ENCODE measurements around the gene HCAR3. TPM values are rescaled to one million over a fixed set of nuclear protein-coding genes. Genes with fewer than 3 reads are reported as not detected.

Gene HCAR3
- total RNA-seq, 1 experiment from 2014 or later = not detected

- Mint-ChIP-seq H3K27me3 (ENCODE audit: low read depth) (no peaks in the 10 kb centered on the region), H3K9me3 (no peaks in the 10 kb centered on the region), H3K36me3 (no peaks in the 10 kb centered on the region), H3K27ac (no peak overlapping the region; the same call in 1 of the 2 replicates), H3K4me3 (no peak overlapping the region), H3K4me1 (peaks cover 11% of the 10 kb centered on the region)
- no peak for ATAC-seq
- ChIA-PET CTCF (interaction anchor here (1.1 kb wide), 1 partner anchor 704 kb away, joined by 3 read pairs; no protein-coding TSS in a partner anchor), POLR2A (no interaction called here)
- TF ChIP-seq HMGA2 (CRISPR knock-in tag; IDR thresholded peaks at IDR 0.05) (no peak), ATF1 (CRISPR knock-in tag; IDR thresholded peaks at IDR 0.05) (no peak), ELF4 (CRISPR knock-in tag; IDR thresholded peaks at IDR 0.05; ENCODE audit: low read depth) (no peak), USF2 (CRISPR knock-in tag; IDR thresholded peaks at IDR 0.05) (no peak), ZNF396 (CRISPR knock-in tag; IDR thresholded peaks at IDR 0.05; ENCODE audit: borderline replicate concordance) (no peak), ERG (CRISPR knock-in tag; IDR thresholded peaks at IDR 0.05) (no peak), E2F4 (CRISPR knock-in tag; IDR thresholded peaks at IDR 0.05; ENCODE audit: borderline replicate concordance, low read depth) (no peak), MAX (CRISPR knock-in tag; IDR thresholded peaks at IDR 0.05) (no peak), GABPB1 (CRISPR knock-in tag; IDR thresholded peaks at IDR 0.05) (no peak)
- TF ChIP-seq, protein P1, sequence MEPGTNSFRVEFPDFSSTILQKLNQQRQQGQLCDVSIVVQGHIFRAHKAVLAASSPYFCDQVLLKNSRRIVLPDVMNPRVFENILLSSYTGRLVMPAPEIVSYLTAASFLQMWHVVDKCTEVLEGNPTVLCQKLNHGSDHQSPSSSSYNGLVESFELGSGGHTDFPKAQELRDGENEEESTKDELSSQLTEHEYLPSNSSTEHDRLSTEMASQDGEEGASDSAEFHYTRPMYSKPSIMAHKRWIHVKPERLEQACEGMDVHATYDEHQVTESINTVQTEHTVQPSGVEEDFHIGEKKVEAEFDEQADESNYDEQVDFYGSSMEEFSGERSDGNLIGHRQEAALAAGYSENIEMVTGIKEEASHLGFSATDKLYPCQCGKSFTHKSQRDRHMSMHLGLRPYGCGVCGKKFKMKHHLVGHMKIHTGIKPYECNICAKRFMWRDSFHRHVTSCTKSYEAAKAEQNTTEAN (CRISPR knock-in tag; IDR thresholded peaks at IDR 0.05) = no peak
- TF ChIP-seq, protein P2, sequence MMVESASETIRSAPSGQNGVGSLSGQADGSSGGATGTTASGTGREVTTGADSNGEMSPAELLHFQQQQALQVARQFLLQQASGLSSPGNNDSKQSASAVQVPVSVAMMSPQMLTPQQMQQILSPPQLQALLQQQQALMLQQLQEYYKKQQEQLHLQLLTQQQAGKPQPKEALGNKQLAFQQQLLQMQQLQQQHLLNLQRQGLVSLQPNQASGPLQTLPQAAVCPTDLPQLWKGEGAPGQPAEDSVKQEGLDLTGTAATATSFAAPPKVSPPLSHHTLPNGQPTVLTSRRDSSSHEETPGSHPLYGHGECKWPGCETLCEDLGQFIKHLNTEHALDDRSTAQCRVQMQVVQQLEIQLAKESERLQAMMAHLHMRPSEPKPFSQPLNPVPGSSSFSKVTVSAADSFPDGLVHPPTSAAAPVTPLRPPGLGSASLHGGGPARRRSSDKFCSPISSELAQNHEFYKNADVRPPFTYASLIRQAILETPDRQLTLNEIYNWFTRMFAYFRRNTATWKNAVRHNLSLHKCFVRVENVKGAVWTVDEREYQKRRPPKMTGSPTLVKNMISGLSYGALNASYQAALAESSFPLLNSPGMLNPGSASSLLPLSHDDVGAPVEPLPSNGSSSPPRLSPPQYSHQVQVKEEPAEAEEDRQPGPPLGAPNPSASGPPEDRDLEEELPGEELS (CRISPR knock-in tag; IDR thresholded peaks at IDR 0.05) = no peak
- TF ChIP-seq, protein P3, sequence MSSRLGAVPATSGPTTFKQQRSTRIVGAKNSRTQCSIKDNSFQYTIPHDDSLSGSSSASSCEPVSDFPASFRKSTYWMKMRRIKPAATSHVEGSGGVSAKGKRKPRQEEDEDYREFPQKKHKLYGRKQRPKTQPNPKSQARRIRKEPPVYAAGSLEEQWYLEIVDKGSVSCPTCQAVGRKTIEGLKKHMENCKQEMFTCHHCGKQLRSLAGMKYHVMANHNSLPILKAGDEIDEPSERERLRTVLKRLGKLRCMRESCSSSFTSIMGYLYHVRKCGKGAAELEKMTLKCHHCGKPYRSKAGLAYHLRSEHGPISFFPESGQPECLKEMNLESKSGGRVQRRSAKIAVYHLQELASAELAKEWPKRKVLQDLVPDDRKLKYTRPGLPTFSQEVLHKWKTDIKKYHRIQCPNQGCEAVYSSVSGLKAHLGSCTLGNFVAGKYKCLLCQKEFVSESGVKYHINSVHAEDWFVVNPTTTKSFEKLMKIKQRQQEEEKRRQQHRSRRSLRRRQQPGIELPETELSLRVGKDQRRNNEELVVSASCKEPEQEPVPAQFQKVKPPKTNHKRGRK (CRISPR knock-in tag; IDR thresholded peaks at IDR 0.05; ENCODE audit: borderline replicate concordance) = no peak
- no peak for DNase-seq (ENCODE audit: low spot score)
Observed at GRCh38 chr12:122724641-122725243, 8.1 kb upstream of the HCAR3 start.

GRCh38 chr12:122722387-122722786 is 5.8 kb upstream of the HCAR3 start:
- Mint-ChIP-seq H3K9me3 (peaks cover 4% of the 10 kb centered on the region; the same call in 1 of the 2 replicates), H3K27ac (no peak overlapping the region), H3K4me3 (no peak overlapping the region), H3K27me3 (ENCODE audit: low read depth) (no peaks in the 10 kb centered on the region), H3K36me3 (no peaks in the 10 kb centered on the region), H3K4me1 (peaks cover 11% of the 10 kb centered on the region)
- ATAC-seq (no peak), DNase-seq (ENCODE audit: low spot score) (no peak)
- POLR2A ChIA-PET = interaction anchor here (0.6 kb wide), 1 partner anchor 53 kb away, joined by 4 read pairs; no protein-coding TSS in a partner anchor
- TF ChIP-seq RORB (CRISPR knock-in tag; IDR thresholded peaks at IDR 0.05) (no peak), MXD4 (CRISPR knock-in tag; IDR thresholded peaks at IDR 0.05; ENCODE audit: borderline replicate concordance) (no peak), SP1 (CRISPR knock-in tag; conservative IDR thresholded peaks at IDR 0.05) (no peak), FOXK1 (CRISPR knock-in tag; IDR thresholded peaks at IDR 0.05) (no peak), ZNF219 (CRISPR knock-in tag; IDR thresholded peaks at IDR 0.05; ENCODE audit: borderline replicate concordance) (no peak)
- TF ChIP-seq, protein P4, sequence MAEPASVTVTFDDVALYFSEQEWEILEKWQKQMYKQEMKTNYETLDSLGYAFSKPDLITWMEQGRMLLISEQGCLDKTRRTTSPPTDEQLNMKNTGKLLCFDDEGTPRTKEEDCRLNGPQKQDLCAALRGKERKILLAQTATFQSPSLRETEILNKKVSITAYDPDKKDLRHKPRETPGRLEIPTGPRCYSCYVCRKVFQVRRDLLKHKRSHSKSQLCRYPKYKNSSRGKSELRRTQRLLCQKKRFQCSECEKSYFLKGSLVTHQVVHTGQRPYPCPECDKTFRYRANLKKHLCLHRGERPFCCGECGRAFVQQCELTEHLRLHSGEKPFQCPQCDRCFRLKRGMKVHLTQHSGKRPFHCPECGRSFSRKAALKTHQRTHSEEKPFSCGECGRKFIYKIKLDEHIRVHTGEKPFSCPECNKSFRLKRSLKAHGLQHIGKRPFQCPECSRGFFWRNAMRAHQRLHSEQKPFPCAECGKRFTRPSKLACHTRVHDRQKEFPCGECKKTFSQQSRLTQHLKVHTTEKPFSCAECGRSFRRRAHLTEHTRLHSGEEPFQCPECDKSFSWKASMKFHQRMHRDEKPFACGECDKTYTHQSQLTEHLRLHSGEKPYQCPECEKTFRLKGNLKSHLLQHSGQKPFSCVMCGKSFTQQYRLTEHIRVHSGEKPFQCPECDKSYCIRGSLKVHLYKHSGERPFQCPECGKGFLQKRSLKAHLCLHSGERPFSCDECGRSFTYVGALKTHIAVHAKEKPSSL (CRISPR knock-in tag; conservative IDR thresholded peaks at IDR 0.05) = no peak
- CTCF ChIA-PET = interaction anchor here (1.2 kb wide), 1 partner anchor 8 kb away, joined by 3 read pairs; the partner anchor contains the start of gene HCAR1

Data from WTC11 (cell line).